Bronchial epithelial cell (primary cell): Measurements from ENCODE around the gene LEMD1. TPM values are rescaled to one million over a fixed set of nuclear protein-coding genes. Genes with fewer than 3 reads are reported as not detected.

Experiments used
- DNase-seq: peaks from one replicate; pipeline ENCODE4 v3.0.0-alpha.2; 2010; ENCODE audit warnings: low read depth
- FAIRE-seq: peaks from 2 replicates; lab custom pipeline; 2011; peaks lifted over from hg19 to GRCh38; lab: Jason Lieb, UNC
- H3K27me3 ChIP-seq: 2 replicates; pipeline ENCODE4 v1.5.1; 2011; ENCODE audit warnings: low read length; ENCODE audit not compliant: control insufficient read depth, insufficient read depth
- H3K36me3 ChIP-seq: 2 replicates; pipeline ENCODE4 v1.5.1; 2011; ENCODE audit warnings: low read length; ENCODE audit not compliant: control insufficient read depth, insufficient read depth
- H3K4me3 ChIP-seq: 2 replicates; pipeline ENCODE4 v1.5.1; 2011; ENCODE audit warnings: mild to moderate bottlenecking, low read depth, low read length, control low read depth
- total RNA-seq: library from RNA; depleted of rRNA; stranded (reverse); fragments of >200 nt; gene quantifications from 2 replicates; pipeline ENCODE4 v1.2.1, GENCODE V29; 2014
- TF ChIP-seq, protein P1 (sequence below): IDR thresholded peaks from 2 replicates; pipeline ENCODE4 v1.5.1; 2011; ENCODE audit warnings: mild to moderate bottlenecking, moderate library complexity, low read length, control low read depth, inconsistent platforms; ENCODE audit not compliant: insufficient read depth, severe bottlenecking

The LEMD1 gene
- total RNA-seq, 1 donor from 2014 or later, result 2.1 TPM

- TF ChIP-seq, protein P1, sequence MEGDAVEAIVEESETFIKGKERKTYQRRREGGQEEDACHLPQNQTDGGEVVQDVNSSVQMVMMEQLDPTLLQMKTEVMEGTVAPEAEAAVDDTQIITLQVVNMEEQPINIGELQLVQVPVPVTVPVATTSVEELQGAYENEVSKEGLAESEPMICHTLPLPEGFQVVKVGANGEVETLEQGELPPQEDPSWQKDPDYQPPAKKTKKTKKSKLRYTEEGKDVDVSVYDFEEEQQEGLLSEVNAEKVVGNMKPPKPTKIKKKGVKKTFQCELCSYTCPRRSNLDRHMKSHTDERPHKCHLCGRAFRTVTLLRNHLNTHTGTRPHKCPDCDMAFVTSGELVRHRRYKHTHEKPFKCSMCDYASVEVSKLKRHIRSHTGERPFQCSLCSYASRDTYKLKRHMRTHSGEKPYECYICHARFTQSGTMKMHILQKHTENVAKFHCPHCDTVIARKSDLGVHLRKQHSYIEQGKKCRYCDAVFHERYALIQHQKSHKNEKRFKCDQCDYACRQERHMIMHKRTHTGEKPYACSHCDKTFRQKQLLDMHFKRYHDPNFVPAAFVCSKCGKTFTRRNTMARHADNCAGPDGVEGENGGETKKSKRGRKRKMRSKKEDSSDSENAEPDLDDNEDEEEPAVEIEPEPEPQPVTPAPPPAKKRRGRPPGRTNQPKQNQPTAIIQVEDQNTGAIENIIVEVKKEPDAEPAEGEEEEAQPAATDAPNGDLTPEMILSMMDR, result peak; percentile 75
- Histone ChIP-seq H3K27me3 (peaks cover 7% of the 10 kb centered on the region), H3K4me3 (no peak overlapping the region), H3K36me3 (no peaks in the 10 kb centered on the region)
- DNase-seq (peak; percentile 64), FAIRE-seq (no peak)
Measured at GRCh38 chr1:205354259-205355074, 67.4 kb downstream of the LEMD1 start.

DNA sequence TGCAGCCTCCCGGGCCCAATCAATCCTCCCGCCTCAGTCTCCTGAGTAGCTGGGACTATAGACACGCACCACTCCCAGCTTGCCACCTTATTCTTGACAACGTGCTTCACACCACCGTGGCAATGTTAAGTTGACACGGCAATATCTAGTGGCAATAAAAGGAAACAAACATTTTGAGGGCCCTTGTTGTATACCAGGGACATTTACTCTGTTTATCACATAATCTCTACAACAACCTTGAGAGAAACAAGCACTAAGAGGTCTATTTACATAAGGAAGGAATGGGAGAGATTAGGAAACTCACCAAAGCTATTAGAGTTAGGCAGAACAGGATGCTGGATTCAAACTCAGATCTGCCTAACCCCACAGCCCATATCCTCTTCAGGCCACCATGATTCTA lies 68.2 kb downstream of the LEMD1 start:
- H3K36me3 ChIP-seq, result no peaks in the 10 kb centered on the region
- peaks cover 7% of the 10 kb centered on the region for H3K27me3 ChIP-seq
- no peak for DNase-seq
- TF ChIP-seq, protein P1, result no peak
- no peak overlapping the region for H3K4me3 ChIP-seq
- FAIRE-seq, result no peak

GRCh38 chr1:205353191-205353590 lies 68.7 kb downstream of the LEMD1 start:
- FAIRE-seq (no peak), DNase-seq (no peak)
- Histone ChIP-seq H3K36me3 (no peaks in the 10 kb centered on the region), H3K4me3 (no peak overlapping the region), H3K27me3 (peaks cover 7% of the 10 kb centered on the region)
- TF ChIP-seq, protein P1, result no peak

- TF ChIP-seq, protein P1, result peak; percentile 7
- DNase-seq, result peak; percentile 59
- Histone ChIP-seq H3K27me3 (peaks cover 7% of the 10 kb centered on the region), H3K36me3 (no peaks in the 10 kb centered on the region), H3K4me3 (no peak overlapping the region)
- FAIRE-seq, result no peak
Measured at GRCh38 chr1:205351984-205352713, 69.7 kb downstream of the LEMD1 start.

DNA sequence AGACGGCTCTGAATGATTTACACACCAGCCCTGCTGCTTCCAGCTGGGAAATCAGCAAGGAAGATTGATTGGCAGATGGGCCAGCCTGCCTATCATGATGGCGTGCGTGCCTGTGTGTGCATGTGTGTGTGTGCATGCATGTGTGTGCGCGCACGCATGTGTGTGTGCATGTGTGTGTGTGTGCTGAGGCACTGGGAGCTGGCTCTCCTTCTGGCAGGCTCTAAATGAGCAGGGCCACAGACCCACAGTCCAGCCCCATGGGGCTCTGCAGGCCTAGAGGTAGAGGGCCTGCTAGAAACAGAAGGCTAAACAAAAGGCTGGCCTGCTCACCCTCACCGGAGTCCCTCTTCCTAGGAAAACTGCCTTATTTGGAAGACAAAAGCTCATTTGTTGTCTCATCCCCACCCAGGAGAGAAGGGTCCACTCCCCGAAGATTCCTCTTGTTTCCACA lies 71.1 kb downstream of the LEMD1 start:
- no peak for FAIRE-seq
- DNase-seq, result no peak
- Histone ChIP-seq H3K27me3 (no peaks in the 10 kb centered on the region), H3K4me3 (no peak overlapping the region), H3K36me3 (no peaks in the 10 kb centered on the region)
- TF ChIP-seq, protein P1, result no peak
